ENCODE results near the gene ZNF235. TPM values are rescaled to one million over a fixed set of nuclear protein-coding genes. Genes with fewer than 3 reads are reported as not detected.
A peak's percentile ranks its signal among the peaks of the same experiment; 100 is the strongest.

The ZNF235 gene
- total and polyA plus RNA-seq, 4 donors: 0.96 to 5.3 (median 2.1) TPM

DNA sequence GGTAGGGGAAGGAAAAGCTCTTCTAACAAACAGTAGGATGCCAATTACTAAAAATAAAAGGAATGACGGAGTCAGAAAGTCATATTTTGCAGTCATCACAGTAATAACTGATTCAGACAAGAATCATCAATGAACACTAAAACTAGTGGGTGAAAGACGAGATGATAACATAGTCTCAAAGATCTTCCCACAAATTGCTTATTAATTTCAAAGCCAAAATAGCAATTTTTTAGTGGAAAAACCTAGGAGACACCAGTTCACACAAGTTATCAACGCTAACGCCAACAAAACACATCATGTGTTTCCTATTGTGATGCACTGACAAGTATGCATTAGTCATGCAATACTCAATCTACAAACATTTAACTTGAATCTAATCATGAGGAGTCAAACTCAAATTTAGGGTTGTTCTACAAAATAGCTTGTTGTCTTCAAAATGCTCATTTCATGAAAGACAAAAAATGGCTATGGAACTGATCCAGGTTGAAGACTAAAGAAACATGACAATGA is 26.6 kb downstream of the ZNF235 start:
- TF ChIP-seq REST (IDR thresholded peaks at IDR 0.05) (no peak), FOXA1 (IDR thresholded peaks at IDR 0.05) (no peak), TAF1 (conservative IDR thresholded peaks at IDR 0.05) (no peak), HNF4A (conservative IDR thresholded peaks at IDR 0.05) (no peak), HNF4G (IDR thresholded peaks at IDR 0.05) (no peak), CTCF (IDR thresholded peaks at IDR 0.05; ENCODE audit: low read depth, low read length, missing input control) (no peak), YY1 (IDR thresholded peaks at IDR 0.05) (no peak), GABPA (IDR thresholded peaks at IDR 0.05 in 1 of 2, conservative IDR thresholded peaks at IDR 0.05 in 1 of 2) (no peak), RAD21 (IDR thresholded peaks at IDR 0.05) (no peak), SP1 (IDR thresholded peaks at IDR 0.05) (no peak), FOXA2 (IDR thresholded peaks at IDR 0.05) (no peak), EGR1 (IDR thresholded peaks at IDR 0.05; ENCODE audit: low read depth in 2 of 2) (no peak), NR2F2 (IDR thresholded peaks at IDR 0.05) (no peak), RXRA (IDR thresholded peaks at IDR 0.05) (no peak), JUND (IDR thresholded peaks at IDR 0.05) (no peak)
- TF ChIP-seq, protein P1, sequence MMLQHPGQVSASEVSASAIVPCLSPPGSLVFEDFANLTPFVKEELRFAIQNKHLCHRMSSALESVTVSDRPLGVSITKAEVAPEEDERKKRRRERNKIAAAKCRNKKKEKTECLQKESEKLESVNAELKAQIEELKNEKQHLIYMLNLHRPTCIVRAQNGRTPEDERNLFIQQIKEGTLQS (IDR thresholded peaks at IDR 0.05): no peak
- TF ChIP-seq, protein P2, sequence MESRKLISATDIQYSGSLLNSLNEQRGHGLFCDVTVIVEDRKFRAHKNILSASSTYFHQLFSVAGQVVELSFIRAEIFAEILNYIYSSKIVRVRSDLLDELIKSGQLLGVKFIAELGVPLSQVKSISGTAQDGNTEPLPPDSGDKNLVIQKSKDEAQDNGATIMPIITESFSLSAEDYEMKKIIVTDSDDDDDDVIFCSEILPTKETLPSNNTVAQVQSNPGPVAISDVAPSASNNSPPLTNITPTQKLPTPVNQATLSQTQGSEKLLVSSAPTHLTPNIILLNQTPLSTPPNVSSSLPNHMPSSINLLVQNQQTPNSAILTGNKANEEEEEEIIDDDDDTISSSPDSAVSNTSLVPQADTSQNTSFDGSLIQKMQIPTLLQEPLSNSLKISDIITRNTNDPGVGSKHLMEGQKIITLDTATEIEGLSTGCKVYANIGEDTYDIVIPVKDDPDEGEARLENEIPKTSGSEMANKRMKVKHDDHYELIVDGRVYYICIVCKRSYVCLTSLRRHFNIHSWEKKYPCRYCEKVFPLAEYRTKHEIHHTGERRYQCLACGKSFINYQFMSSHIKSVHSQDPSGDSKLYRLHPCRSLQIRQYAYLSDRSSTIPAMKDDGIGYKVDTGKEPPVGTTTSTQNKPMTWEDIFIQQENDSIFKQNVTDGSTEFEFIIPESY (IDR thresholded peaks at IDR 0.05): no peak
- TF ChIP-seq, protein P3, sequence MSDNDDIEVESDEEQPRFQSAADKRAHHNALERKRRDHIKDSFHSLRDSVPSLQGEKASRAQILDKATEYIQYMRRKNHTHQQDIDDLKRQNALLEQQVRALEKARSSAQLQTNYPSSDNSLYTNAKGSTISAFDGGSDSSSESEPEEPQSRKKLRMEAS (IDR thresholded peaks at IDR 0.05): no peak
- peaks cover 24 to 62% (median 45%) of the 10 kb centered on the region in 4 donors for H3K9me3 ChIP-seq (ENCODE audit: control insufficient read depth in 4 of 4, low read length in 3 of 4)
- no peak overlapping the region for H3K9ac ChIP-seq (ENCODE audit: low read depth in 1 of 2, low read length in 2 of 2)
- no peak for DNase-seq (ENCODE audit: low spot score)
- WGBS: 94% methylated on average over 4 of the region's 4 CpGs
- no peaks in the 10 kb centered on the region for H3K27me3 ChIP-seq (ENCODE audit: control insufficient read depth in 4 of 4, insufficient read depth in 4 of 4, low read length in 3 of 4)
- peak overlapping the region in 1 of 3 donors; percentile 7 for H3K4me3 ChIP-seq (ENCODE audit: low read depth in 1 of 3, low read length in 3 of 3)
- H3K27ac ChIP-seq (ENCODE audit: low read depth in 1 of 2, low read length in 2 of 2): no peak overlapping the region
- H3K36me3 ChIP-seq (ENCODE audit: control insufficient read depth in 4 of 4, insufficient read depth in 3 of 4, low read depth in 1 of 4, low read length in 3 of 4): peaks cover 0 to 12% (median 7%) of the 10 kb centered on the region in 4 donors
- H3K4me1 ChIP-seq (ENCODE audit: control insufficient read depth in 4 of 4, insufficient read depth in 4 of 4, low read length in 3 of 4): no peaks in the 10 kb centered on the region
